ENCODE results near the gene KNSTRN. TPM values are rescaled to one million over a fixed set of nuclear protein-coding genes. Genes with fewer than 3 reads are reported as not detected.

KNSTRN gene
- total RNA-seq, 4 donors from 2014 or later = 7.2 to 16.2 (median 9.9) TPM

- WGBS, 2 donors (ENCODE audit: low coverage in 1 of 2) = 85 to 94% methylated on average over 4 of the region's 4 CpGs
- peaks cover 0 to 54% of the 10 kb centered on the region in 2 donors for H3K36me3 ChIP-seq
- H3K9me3 ChIP-seq = no peaks in the 10 kb centered on the region
- H3K27me3 ChIP-seq = no peaks in the 10 kb centered on the region
- no peaks in the 10 kb centered on the region for H3K4me1 ChIP-seq
- H3K4me3 ChIP-seq = no peak overlapping the region
- TF ChIP-seq POLR2A (IDR thresholded peaks at IDR 0.05) = no peak
- no peak for TF ChIP-seq EP300 (IDR thresholded peaks at IDR 0.05)
- TF ChIP-seq POLR2AphosphoS5 (IDR thresholded peaks at IDR 0.05) = no peak
- no peak for TF ChIP-seq CTCF (IDR thresholded peaks at IDR 0.05)
- ATAC-seq = no peak
- H3K27ac ChIP-seq = no peak overlapping the region
Measured at GRCh38 chr15:40392986-40393948, 10.7 kb downstream of the KNSTRN start.

- 83 to 100% methylated on average over 2 to 8 of the region's 8 CpGs for WGBS, 2 donors (ENCODE audit: low coverage in 1 of 2)
Measured at GRCh38 chr15:40397688-40398412, 15.3 kb downstream of the KNSTRN start.

DNA sequence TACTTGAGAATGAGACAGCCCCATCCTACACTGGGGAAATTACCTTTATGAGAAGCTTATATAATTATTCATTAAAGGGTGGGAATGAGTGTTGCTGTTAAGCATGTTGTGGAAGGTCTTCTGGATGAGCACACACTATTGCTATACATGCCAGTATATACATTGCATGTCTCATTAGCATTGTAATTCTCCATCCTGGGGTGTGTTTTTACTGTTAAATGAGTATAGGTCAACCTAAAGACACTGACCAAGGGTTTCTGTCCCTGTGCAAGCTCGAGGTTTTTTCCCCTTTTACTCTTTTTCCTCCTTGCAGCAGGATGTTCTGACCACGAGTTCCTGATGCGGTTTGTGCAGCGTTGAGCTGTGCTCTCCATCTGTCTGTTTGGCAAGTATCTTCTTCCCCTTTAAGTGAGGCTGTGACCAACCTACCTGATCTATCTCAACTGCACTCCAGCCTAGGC, 15.9 kb downstream of the KNSTRN start:
- 69 to 84% methylated on average over 3 to 4 of the region's 4 CpGs for WGBS, 2 donors (ENCODE audit: low coverage in 1 of 2)
- Histone ChIP-seq H3K36me3 (peaks cover 0 to 11% of the 10 kb centered on the region in 2 donors), H3K4me3 (no peak overlapping the region), H3K27me3 (no peaks in the 10 kb centered on the region), H3K4me1 (no peaks in the 10 kb centered on the region), H3K27ac (no peak overlapping the region), H3K9me3 (no peaks in the 10 kb centered on the region)
- TF ChIP-seq CTCF (IDR thresholded peaks at IDR 0.05) = no peak
- no peak for ATAC-seq

More at GRCh38 chr15:40397688-40398412, 15.3 kb downstream of the KNSTRN start:
- H3K4me3 ChIP-seq = no peak overlapping the region
- H3K27ac ChIP-seq = no peak overlapping the region
- no peak for ATAC-seq
- no peaks in the 10 kb centered on the region for H3K4me1 ChIP-seq
- H3K36me3 ChIP-seq = peaks cover 0 to 17% of the 10 kb centered on the region in 2 donors
- TF ChIP-seq POLR2AphosphoS5 (IDR thresholded peaks at IDR 0.05) (no peak), CTCF (IDR thresholded peaks at IDR 0.05) (no peak), POLR2A (IDR thresholded peaks at IDR 0.05) (no peak), EP300 (IDR thresholded peaks at IDR 0.05) (no peak)
- H3K27me3 ChIP-seq = no peaks in the 10 kb centered on the region
- no peaks in the 10 kb centered on the region for H3K9me3 ChIP-seq

GRCh38 chr15:40399370-40399769, 16.8 kb downstream of the KNSTRN start:
- Histone ChIP-seq H3K36me3 (peaks cover 0 to 1% of the 10 kb centered on the region in 2 donors), H3K9me3 (no peaks in the 10 kb centered on the region), H3K27ac (no peak overlapping the region), H3K4me1 (no peaks in the 10 kb centered on the region), H3K27me3 (no peaks in the 10 kb centered on the region), H3K4me3 (no peak overlapping the region)
- ATAC-seq = no peak
- TF ChIP-seq CTCF (IDR thresholded peaks at IDR 0.05) = no peak
- TF ChIP-seq POLR2A (IDR thresholded peaks at IDR 0.05) = no peak
- TF ChIP-seq POLR2AphosphoS5 (IDR thresholded peaks at IDR 0.05) = no peak
- TF ChIP-seq EP300 (IDR thresholded peaks at IDR 0.05) = no peak
- 85 to 100% methylated on average over 2 of the region's 7 CpGs for WGBS, 2 donors (ENCODE audit: low coverage in 1 of 2)
